Gastrocnemius medialis (tissue), 4 donors: ENCODE measurements around the gene BTBD10.

Experiments used
- POLR2A ChIP-seq, 2 donors: fragments of 450-650 bp; IDR thresholded peaks; one replicate each; pipeline ENCODE4 v1.6.1; 2017; ENCODE audit warnings: antibody characterized with exemption in 2 of 2, mild to moderate bottlenecking in 2 of 2, moderate library complexity in 2 of 2
- TF ChIP-seq, protein P1 (sequence below), 5 experiments: fragments of 450-650 bp in 3 of 5; fragments of 200-600 bp in 2 of 5; sonication (generic) in 2 of 5; IDR thresholded peaks in 4 of 5; conservative IDR thresholded peaks in 1 of 5; 1 replicate in 4 of 5; 2 replicates in 1 of 5; pipeline ENCODE4 v1.5.1; 2016 to 2019; ENCODE audit warnings: antibody characterized with exemption in 5 of 5, mild to moderate bottlenecking in 3 of 5, moderate library complexity in 3 of 5

DNA sequence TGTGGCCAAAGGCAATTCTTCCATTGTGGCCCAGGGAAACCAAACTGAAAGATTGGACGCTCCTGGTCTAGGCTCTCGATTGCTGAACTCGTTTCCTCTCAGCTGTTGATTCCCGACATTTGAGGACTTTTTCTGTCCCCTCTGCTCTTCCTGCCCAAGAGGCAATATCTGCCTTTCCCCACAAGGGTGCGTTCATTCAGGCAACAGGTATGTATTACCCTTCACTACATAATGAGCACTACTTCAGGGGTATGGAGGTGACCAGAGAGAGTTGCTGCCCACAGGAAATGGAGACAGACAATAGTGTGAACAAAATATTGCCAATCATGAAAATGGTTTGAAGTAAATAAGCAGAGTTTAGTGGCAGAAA lies 24.6 kb upstream of the BTBD10 start:
- TF ChIP-seq, protein P1, sequence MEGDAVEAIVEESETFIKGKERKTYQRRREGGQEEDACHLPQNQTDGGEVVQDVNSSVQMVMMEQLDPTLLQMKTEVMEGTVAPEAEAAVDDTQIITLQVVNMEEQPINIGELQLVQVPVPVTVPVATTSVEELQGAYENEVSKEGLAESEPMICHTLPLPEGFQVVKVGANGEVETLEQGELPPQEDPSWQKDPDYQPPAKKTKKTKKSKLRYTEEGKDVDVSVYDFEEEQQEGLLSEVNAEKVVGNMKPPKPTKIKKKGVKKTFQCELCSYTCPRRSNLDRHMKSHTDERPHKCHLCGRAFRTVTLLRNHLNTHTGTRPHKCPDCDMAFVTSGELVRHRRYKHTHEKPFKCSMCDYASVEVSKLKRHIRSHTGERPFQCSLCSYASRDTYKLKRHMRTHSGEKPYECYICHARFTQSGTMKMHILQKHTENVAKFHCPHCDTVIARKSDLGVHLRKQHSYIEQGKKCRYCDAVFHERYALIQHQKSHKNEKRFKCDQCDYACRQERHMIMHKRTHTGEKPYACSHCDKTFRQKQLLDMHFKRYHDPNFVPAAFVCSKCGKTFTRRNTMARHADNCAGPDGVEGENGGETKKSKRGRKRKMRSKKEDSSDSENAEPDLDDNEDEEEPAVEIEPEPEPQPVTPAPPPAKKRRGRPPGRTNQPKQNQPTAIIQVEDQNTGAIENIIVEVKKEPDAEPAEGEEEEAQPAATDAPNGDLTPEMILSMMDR (IDR thresholded peaks at IDR 0.05 in 4 of 5, conservative IDR thresholded peaks at IDR 0.05 in 1 of 5), result no peak
- no peak for TF ChIP-seq POLR2A (IDR thresholded peaks at IDR 0.05)
